Stomach (tissue), 9 donors: ENCODE measurements around the gene GSE1. TPM values are rescaled to one million over a fixed set of nuclear protein-coding genes. Genes with fewer than 3 reads are reported as not detected.

ENCODE experiments used
- DNase-seq, 2 donors: peaks; one replicate each; pipeline versions ENCODE4 v3.0.0 to v3.0.0-alpha.2; 2013 to 2019
- H3K27ac ChIP-seq, 5 donors: fragments of 200-600 bp in 4 of 5; sonication (generic) in 4 of 5; one replicate each; pipeline ENCODE4 v1.5.1; 2013 to 2019; ENCODE audit warnings: mild to moderate bottlenecking in 1 of 5, moderate library complexity in 1 of 5
- H3K27me3 ChIP-seq, 3 donors: fragments of 200-600 bp; sonication (generic); one replicate each; pipeline ENCODE4 v1.5.1; 2017 to 2019; ENCODE audit warnings: mixed run types in 1 of 3
- H3K36me3 ChIP-seq, 4 donors: fragments of 200-600 bp; sonication (generic); 1 replicate in 3 of 4; 2 replicates in 1 of 4; pipeline ENCODE4 v1.5.1; 2016 to 2019
- H3K4me1 ChIP-seq, 4 donors: fragments of 200-600 bp; sonication (generic); one replicate each; pipeline ENCODE4 v1.5.1; 2016 to 2019
- H3K4me3 ChIP-seq, 4 donors: fragments of 200-600 bp; sonication (generic) in 3 of 4; one replicate each; pipeline ENCODE4 v1.5.1; 2016 to 2019; ENCODE audit warnings: mild to moderate bottlenecking in 1 of 4
- H3K9me3 ChIP-seq, 4 donors: fragments of 200-600 bp; sonication (generic); one replicate each; pipeline ENCODE4 v1.5.1; 2016 to 2019
- CTCF ChIP-seq, 7 experiments: fragments of 450-650 bp in 4 of 7; fragments of 200-600 bp in 3 of 7; sonication (generic) in 3 of 7; IDR thresholded peaks; one replicate each; pipeline ENCODE4 v1.5.1; 2016 to 2019; ENCODE audit warnings: antibody characterized with exemption in 7 of 7, control low read depth in 2 of 7, mild to moderate bottlenecking in 1 of 7
- EP300 ChIP-seq: sonication (generic); formaldehyde crosslinking; IDR thresholded peaks from one replicate; pipeline ENCODE4 v1.6.1; 2017; ENCODE audit warnings: antibody characterized with exemption
- POLR2A ChIP-seq, 4 donors: fragments of 450-650 bp; IDR thresholded peaks; one replicate each; pipeline ENCODE4 v1.6.1; 2016; ENCODE audit warnings: antibody characterized with exemption in 4 of 4, control low read depth in 2 of 4, mild to moderate bottlenecking in 1 of 4, moderate library complexity in 1 of 4
- POLR2AphosphoS5 ChIP-seq, 3 donors: sonication (generic); formaldehyde crosslinking; IDR thresholded peaks; one replicate each; pipeline ENCODE4 v1.6.1; 2016; ENCODE audit warnings: antibody characterized with exemption in 3 of 3
- WGBS, 5 donors: extraction: QIAGEN DNeasy Blood & Tissue Kit in 3 of 5; methylation state at CpG; one replicate each; pipeline versions ENCODE4 v1.1.5 to v1.1.7; 2013 to 2018; 5-methylcytosine and 5-hydroxymethylcytosine counted together
- intact Hi-C: fragments of 100-400 bp; cut with DNase I; formaldehyde crosslinking; loops from one replicate; pipeline ENCODE4 v1.15.1; 2023; ENCODE audit warnings: low total_unique reads
- polyA plus RNA-seq, 3 donors: library from polyadenylated mRNA; stranded (reverse); fragments of 200-250 nt; gene quantifications; one replicate each; pipeline ENCODE4 v1.2.3, GENCODE V29; 2013
- total RNA-seq, 5 donors: library from RNA; depleted of rRNA; stranded (reverse); fragments of >200 nt; gene quantifications; one replicate each; pipeline versions ENCODE4 v1.1.0 to v1.2.3, GENCODE V29; 2014 to 2016
- donor health status: healthy with polysubstance abuse.
- donor health status: Bipolar disorder and iron deficiency.
- donor health status: healthy.

The GSE1 gene
- total and polyA plus RNA-seq, 8 donors, result 11.8 to 294 (median 93.0) TPM

- H3K4me1 ChIP-seq, result peaks cover 61 to 99% (median 91%) of the 10 kb centered on the region in 4 donors
- no peaks in the 10 kb centered on the region for H3K9me3 ChIP-seq
- TF ChIP-seq CTCF (IDR thresholded peaks at IDR 0.05), result no peak
- no peak overlapping the region for H3K4me3 ChIP-seq
- WGBS, 5 donors, result 79 to 82% (median 81%) methylated on average over 15 of the region's 15 CpGs
- no peak for DNase-seq
- intact Hi-C loops, result no loop called here
- no peaks in the 10 kb centered on the region for H3K36me3 ChIP-seq
- peak overlapping the region; percentile 25 to 77 (median 71) for H3K27ac ChIP-seq
- H3K27me3 ChIP-seq, result no peaks in the 10 kb centered on the region
These were observed 40.0 kb upstream of the GSE1 start for GRCh38 chr16:85573045-85573695.

GRCh38 chr16:85573696-85574641, 39.2 kb upstream of the GSE1 start:
- H3K9me3 ChIP-seq, result no peaks in the 10 kb centered on the region
- H3K36me3 ChIP-seq, result no peaks in the 10 kb centered on the region
- intact Hi-C loops, result no loop called here
- H3K4me3 ChIP-seq, result peak overlapping the region in 2 of 4 donors; percentile 6 to 11
- 31 to 45% (median 36%) methylated on average over 37 of the region's 37 CpGs for WGBS, 5 donors
- no peaks in the 10 kb centered on the region for H3K27me3 ChIP-seq
- TF ChIP-seq CTCF (IDR thresholded peaks at IDR 0.05) (no peak), EP300 (no peak), POLR2A (IDR thresholded peaks at IDR 0.05) (no peak), POLR2AphosphoS5 (IDR thresholded peaks at IDR 0.05) (no peak)
- H3K27ac ChIP-seq, result peak overlapping the region; percentile 25 to 77 (median 71)
- peaks cover 53 to 99% (median 90%) of the 10 kb centered on the region in 4 donors for H3K4me1 ChIP-seq
- peak in 1 of 2 donors; percentile 94 for DNase-seq

GRCh38 chr16:85574672-85575475, 38.2 kb upstream of the GSE1 start:
- DNase-seq, result peak; percentile 53 to 66
- WGBS, 5 donors, result 27 to 39% (median 32%) methylated on average over 28 to 29 of the region's 29 CpGs
- Histone ChIP-seq H3K36me3 (no peaks in the 10 kb centered on the region), H3K9me3 (no peaks in the 10 kb centered on the region), H3K27me3 (no peaks in the 10 kb centered on the region), H3K27ac (peak overlapping the region; percentile 25 to 77 (median 71)), H3K4me1 (peaks cover 44 to 99% (median 87%) of the 10 kb centered on the region in 4 donors), H3K4me3 (peak overlapping the region in 1 of 4 donors; percentile 19)
- TF ChIP-seq EP300 (no peak), CTCF (IDR thresholded peaks at IDR 0.05) (no peak), POLR2AphosphoS5 (IDR thresholded peaks at IDR 0.05) (no peak), POLR2A (IDR thresholded peaks at IDR 0.05) (no peak)
- intact Hi-C loops, result no loop called here

- H3K36me3 ChIP-seq, result no peaks in the 10 kb centered on the region
- H3K4me3 ChIP-seq, result no peak overlapping the region
- no peak for DNase-seq
- TF ChIP-seq POLR2A (IDR thresholded peaks at IDR 0.05), result no peak
- no peak for TF ChIP-seq EP300
- no peak for TF ChIP-seq POLR2AphosphoS5 (IDR thresholded peaks at IDR 0.05)
- H3K27me3 ChIP-seq, result no peaks in the 10 kb centered on the region
- WGBS, 5 donors, result 62 to 75% (median 70%) methylated on average over 5 of the region's 5 CpGs
- H3K27ac ChIP-seq, result no peak overlapping the region
- H3K9me3 ChIP-seq, result no peaks in the 10 kb centered on the region
- peaks cover 34 to 94% (median 79%) of the 10 kb centered on the region in 4 donors for H3K4me1 ChIP-seq
- intact Hi-C loops, result no loop called here
These were observed 37.2 kb upstream of the GSE1 start for GRCh38 chr16:85575920-85576319.
